ENCODE results near the gene VGLL3.

DNA sequence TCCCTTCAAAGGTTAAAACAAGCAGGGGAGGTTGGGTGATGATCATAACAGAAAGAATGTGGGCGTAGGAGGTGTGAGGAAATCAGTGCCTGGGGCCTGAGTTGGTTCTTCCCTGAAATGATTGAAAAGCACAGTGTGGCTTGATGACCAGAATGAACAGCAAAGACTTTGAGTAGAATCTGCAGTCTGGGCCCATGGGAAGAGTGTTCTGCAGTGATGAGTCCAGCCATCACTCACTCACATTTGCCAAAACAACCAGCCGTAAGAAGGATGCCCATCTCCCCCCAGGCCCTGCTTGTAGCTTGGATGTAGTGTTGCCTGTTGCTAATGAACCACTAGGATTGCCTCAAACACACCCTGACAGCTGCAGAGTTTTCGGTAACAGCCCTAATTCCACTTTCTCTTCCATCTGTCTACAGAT lies 67.9 kb downstream of the VGLL3 start:
- TF ChIP-seq POLR2AphosphoS5 (IDR thresholded peaks at IDR 0.05): no peak
- TF ChIP-seq, protein P1, sequence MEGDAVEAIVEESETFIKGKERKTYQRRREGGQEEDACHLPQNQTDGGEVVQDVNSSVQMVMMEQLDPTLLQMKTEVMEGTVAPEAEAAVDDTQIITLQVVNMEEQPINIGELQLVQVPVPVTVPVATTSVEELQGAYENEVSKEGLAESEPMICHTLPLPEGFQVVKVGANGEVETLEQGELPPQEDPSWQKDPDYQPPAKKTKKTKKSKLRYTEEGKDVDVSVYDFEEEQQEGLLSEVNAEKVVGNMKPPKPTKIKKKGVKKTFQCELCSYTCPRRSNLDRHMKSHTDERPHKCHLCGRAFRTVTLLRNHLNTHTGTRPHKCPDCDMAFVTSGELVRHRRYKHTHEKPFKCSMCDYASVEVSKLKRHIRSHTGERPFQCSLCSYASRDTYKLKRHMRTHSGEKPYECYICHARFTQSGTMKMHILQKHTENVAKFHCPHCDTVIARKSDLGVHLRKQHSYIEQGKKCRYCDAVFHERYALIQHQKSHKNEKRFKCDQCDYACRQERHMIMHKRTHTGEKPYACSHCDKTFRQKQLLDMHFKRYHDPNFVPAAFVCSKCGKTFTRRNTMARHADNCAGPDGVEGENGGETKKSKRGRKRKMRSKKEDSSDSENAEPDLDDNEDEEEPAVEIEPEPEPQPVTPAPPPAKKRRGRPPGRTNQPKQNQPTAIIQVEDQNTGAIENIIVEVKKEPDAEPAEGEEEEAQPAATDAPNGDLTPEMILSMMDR (IDR thresholded peaks at IDR 0.05): no peak
- no peak for TF ChIP-seq POLR2A (IDR thresholded peaks at IDR 0.05)
